ENCODE measurements around the gene PPP1R37.
"Not testable (repeated sequence)": the region's sequence is repeated elsewhere in the genome, so short reads cannot be mapped to it uniquely, and the experiment has no call there.

Gene PPP1R37

DNA sequence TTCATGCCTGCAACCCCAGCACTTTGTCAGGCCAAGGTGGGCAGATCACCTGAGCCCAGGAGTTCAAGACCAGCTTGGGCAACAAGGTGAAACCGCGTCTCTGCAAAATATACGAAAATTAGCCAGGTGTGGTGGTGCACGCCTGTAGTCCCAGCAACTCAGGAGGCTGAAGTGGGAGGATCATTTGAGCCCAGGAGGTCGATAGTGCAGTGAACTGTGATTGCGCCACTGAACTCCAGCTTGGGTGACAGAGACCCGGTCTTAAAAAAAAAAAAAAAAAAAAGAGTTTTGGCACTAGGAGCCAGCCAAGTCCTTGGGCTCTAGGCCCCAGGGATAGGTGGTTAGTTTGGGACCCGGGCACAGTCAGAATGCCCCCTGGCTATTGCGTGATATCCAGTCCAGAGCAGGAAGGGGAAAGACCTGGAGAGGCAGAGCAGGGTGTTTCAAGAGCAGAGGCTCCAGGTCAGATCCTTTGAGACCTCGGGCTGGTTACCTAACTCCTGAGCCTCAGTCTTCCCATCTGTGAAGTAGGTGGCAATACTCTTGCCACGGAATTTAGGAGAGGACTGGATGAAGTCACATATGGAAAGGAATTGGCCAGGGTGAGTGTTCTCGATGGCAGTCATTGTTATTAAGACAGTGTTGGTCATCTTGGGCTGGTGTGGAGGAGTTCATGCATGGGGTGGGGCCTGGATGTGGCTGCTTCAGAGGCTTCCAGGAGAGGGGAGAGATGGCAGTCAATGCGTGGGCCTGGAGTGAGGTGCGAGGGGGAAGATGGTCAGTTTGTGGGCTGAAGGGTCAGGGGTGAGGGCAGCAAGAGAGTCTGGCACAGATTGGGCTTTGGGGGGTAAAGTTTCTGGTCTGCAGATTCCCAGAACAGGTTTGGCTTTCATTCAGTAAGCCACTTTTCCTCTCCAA lies 2.8 kb downstream of the PPP1R37 start:
- no peak for DNase-seq (ENCODE audit: low spot score)

- no peak for DNase-seq (ENCODE audit: low spot score)
Measured at GRCh38 chr19:45096700-45097099, 3.7 kb downstream of the PPP1R37 start.

DNA sequence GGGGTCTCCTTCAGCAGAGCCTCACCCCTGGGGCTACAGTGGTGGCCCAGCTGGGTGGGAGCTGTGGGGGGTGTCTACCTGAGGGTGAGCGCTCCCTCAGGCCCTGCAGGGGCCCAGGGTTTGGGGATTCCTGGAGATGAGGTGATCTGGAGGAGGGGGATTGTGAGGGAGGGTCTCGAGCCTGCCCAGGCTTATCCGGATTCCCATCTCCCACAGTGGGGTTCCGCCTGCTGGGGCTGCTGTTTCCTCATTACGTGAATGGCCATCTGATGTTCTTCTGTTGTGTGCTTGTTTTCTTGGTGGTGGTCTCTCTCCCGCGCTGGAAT lies 4.4 kb downstream of the PPP1R37 start:
- DNase-seq (ENCODE audit: low spot score), result no peak

- peak; percentile 84 for DNase-seq (ENCODE audit: low spot score)
Measured at GRCh38 chr19:45097776-45098520, 5.0 kb downstream of the PPP1R37 start.

GRCh38 chr19:45098521-45099466 lies 5.8 kb downstream of the PPP1R37 start:
- peak; percentile 79 for DNase-seq (ENCODE audit: low spot score)

- no peak for DNase-seq (ENCODE audit: low spot score)
Measured at GRCh38 chr19:45099467-45100191, 6.7 kb downstream of the PPP1R37 start.

- no peak for DNase-seq (ENCODE audit: low spot score)
Measured at GRCh38 chr19:45100201-45100600, 7.2 kb downstream of the PPP1R37 start.

DNA sequence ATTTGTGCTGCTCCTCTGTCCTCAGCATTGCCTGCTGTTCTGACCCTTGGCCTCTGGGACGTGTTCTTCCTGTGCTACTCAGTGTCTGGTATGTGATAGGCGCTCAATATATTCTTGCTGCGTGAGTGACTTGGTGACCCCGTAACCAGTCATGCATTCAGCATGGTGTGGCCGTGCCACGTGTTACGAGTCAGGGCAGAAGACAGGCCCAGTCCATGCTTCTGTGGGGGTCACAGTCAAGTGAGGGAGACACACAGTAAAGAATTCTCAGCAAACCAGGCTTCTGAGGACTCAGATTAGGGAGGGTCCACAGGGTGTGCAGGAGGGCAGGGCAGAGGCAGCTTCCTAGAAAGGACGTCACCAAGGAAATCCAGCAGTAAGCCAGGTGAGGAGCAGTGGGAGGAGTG lies 7.9 kb downstream of the PPP1R37 start:
- no peak for DNase-seq (ENCODE audit: low spot score)

DNA sequence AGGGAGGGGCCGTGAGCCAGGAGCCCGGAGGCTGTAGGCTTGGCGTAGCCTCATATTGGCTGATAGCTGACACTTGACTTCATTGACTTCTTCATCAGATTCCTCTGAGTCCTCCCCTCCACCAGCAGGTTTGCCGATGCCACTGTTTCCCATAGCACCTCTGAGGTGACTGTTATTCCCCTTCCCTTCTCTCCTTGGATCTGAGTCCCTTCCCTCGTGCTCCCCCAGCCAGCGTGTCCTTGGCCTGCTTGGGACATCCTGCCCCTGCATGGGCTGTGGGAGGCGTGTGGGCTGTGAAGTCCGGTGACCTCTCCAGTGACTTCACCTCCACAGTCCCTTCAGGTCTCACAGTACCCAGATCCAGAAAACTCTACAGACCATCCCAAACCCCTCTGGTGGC lies 8.8 kb downstream of the PPP1R37 start:
- DNase-seq (ENCODE audit: low spot score), result no peak

DNA sequence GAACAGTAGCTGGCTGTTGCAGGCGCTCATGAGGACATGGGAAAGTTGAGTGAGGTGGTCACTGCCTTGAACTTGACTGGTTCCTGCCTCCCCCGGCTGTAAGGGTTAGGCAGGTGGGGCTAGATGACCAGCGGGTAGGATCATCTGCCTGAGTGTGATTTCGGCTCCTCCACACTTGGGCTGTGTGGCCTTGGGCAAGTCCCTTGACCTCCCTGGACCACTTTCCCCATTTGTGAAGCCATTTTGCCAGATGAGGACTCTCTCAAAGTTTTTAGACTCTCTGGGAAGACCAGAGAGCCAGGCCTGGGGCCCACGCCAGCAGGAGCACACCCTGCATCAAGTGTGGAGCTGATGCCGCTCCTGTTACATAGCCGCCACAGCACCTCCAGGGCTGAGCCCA lies 9.5 kb downstream of the PPP1R37 start:
- DNase-seq (ENCODE audit: low spot score), result no peak

DNA sequence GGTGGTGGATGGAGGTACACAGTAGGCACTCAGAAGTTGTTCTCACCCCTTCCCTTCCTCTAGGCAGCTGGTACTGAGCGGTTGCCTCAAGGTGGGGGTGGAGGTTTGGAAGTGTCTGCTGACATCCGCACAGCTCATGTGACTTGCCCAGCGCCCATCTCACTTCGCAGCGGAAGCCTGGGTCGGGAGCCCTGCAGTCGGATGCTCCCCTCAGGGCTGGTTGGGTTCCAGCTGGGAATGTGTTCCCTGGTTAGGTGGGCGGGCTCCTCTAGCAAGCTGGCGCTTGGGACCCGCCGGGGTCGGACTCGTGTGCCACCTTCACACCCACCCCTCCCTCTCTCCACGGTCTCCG lies 10.2 kb downstream of the PPP1R37 start:
- DNase-seq (ENCODE audit: low spot score), result no peak

DNA sequence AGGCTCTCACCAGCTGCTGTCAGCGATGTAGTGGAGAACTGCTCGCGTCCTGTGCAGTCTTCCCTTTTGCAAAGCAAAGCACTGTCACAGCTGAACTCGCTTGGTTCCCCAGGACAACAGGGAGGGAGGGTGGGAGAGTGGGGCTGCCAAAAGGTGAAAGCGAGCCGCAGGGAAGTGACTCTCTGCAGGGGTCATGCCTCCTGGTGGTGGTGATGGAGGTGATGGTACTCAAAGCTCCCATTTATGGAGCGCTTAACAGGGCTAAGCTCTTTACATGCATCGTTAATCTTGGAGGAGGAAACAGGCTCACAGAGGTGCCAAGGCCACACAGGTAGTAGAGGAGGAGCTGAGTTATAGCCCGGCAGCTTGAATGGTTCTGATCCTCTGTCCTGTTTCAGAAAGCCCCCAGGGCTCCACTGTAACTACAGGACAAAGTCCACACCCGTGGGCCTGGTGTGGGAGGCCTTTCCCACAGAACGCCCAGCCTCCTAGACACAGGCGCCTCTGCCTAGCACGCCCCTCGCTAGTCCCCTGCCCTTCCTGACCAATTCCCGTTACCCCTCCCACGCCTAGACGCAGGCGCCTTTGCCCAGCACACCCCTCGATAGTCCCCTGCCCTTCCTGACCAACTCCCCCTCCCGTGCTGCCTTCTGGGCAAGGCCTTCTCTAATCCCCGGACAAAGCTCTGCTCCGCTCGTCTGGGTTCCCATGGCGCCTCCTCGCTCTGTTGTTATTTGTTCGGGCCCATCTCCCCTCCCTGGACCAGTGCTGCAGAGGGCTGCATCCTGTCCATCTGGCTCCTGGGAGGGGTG lies 10.7 kb downstream of the PPP1R37 start:
- DNase-seq (ENCODE audit: low spot score), result no peak

- no peak for DNase-seq (ENCODE audit: low spot score)
Measured at GRCh38 chr19:45104658-45105349, 11.8 kb downstream of the PPP1R37 start.

DNA sequence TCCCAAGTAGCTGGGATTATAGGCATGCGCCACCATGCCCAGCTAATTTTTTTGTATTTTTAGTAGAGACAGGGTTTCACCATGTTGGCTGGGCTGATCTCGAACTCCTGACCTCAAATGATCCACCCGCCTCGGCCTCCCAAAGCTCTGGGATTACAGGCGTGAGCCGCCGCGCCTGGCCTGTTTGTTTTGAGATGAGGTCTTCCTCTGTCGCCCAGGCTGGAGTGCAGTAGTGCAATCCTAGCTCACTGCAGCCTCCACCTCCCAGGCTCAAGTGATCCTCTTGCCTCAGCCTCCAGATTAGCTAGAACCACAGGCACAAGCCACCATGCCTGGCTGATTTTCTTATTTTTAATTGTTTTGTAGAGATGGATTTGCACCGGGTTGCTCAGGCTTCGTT lies 13.4 kb downstream of the PPP1R37 start:
- DNase-seq (ENCODE audit: low spot score), result not testable (repeated sequence)

DNA sequence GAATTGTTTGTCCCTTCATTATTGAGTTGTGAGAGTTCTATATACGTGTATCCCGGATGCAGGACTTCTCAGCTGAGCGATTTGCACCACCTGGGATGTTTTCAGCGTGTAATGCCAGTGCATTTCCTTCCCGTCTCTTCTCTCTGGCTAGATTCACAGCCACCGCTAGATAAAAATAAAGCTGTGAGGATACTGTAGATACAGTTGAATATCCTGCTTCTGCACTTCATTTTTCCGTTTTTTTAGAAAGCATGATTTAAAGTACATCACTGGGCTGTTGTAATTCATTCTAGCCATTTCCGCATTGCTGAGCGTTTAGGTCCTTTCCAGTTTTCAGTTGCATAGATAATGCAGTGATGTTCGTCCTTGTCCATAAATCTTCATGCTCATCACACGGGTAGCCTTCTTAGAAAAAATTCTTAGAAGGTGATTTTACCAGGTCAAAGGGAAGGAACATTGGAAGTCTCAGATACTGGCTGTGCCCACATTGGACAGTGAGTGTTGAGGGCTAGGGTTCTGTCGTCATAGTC lies 14.7 kb downstream of the PPP1R37 start:
- DNase-seq (ENCODE audit: low spot score), result no peak

GRCh38 chr19:45110851-45111266 lies 17.9 kb downstream of the PPP1R37 start:
- no peak for DNase-seq (ENCODE audit: low spot score)

- no peak for DNase-seq (ENCODE audit: low spot score)
Measured at GRCh38 chr19:45112111-45112827, 19.3 kb downstream of the PPP1R37 start.

GRCh38 chr19:45113628-45114027 lies 20.6 kb downstream of the PPP1R37 start:
- DNase-seq (ENCODE audit: low spot score), result no peak

DNA sequence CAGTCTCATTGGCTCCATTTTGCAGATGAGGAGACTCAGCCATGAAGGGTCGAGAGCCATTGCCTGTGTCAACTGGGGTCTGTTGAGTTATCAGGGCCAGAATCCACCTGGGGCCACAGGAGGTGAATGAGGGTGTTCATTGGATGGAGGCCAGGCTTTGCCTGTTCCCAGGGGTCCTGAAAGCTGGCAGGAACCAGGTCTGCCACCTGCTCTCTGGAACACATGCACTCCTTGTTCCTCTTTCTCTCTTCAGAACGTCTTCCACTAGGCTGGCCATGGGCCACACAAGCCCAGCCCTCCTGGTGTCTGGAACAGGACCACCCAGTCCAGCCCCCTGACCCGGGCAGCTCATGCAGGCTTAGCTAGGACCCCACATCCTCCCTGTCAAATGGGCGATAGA lies 21.1 kb downstream of the PPP1R37 start:
- no peak for DNase-seq (ENCODE audit: low spot score)

All from pons (tissue), 1 donor.